PC-3 (cell line): ENCODE measurements around the gene TMC5. TPM values are rescaled to one million over a fixed set of nuclear protein-coding genes. Genes with fewer than 3 reads are reported as not detected.

ENCODE experiments used
- ATAC-seq: fragments of 200-7000 bp; cut with Tn5 transposase; 2 replicates; pipeline ENCODE4 v1.9.1; 2020; ENCODE audit warnings: mild to moderate bottlenecking, moderate library complexity
- BruUV-seq: library from RNA; stranded (reverse); fragments of 400-500 nt; replicated peaks from 2 replicates; lab custom pipeline; 2021; lab: Mats Ljungman, UMichigan
- CTCF ChIA-PET: fragments of 300-600 bp; sonication (Branson Sonifier 250); formaldehyde crosslinking; loops from one replicate; lab custom pipeline; 2022; ENCODE audit warnings: antibody characterized with exemption; lab: Charles Lee
- POLR2A ChIA-PET: fragments of 300-600 bp; sonication (Branson Sonifier 250); formaldehyde crosslinking; loops from one replicate; lab custom pipeline; 2022; ENCODE audit warnings: antibody characterized with exemption; ENCODE audit not compliant: unreplicated experiment; lab: Charles Lee
- DNase-seq: peaks from one replicate; pipeline ENCODE4 v3.0.0-alpha.2; 2015
- H2AFZ ChIP-seq: fragments of 300-600 bp; sonication (generic); 2 replicates; pipeline ENCODE4 v1.6.0; 2016; ENCODE audit warnings: antibody characterized with exemption, low read length
- H3F3A ChIP-seq: fragments of 300-600 bp; sonication (generic); one replicate; pipeline ENCODE4 v1.6.0; 2017; ENCODE audit warnings: antibody characterized with exemption, low read length, control low read depth, mild to moderate bottlenecking; ENCODE audit not compliant: unreplicated experiment
- H3K27ac ChIP-seq: fragments of 300-600 bp; sonication (generic); 2 replicates; pipeline ENCODE4 v1.5.1; 2016; ENCODE audit warnings: mild to moderate bottlenecking, low read length
- H3K27me3 ChIP-seq: fragments of 300-600 bp; sonication (generic); 2 replicates; pipeline ENCODE4 v1.6.1; 2016; ENCODE audit warnings: low read length, mixed read lengths
- H3K36me3 ChIP-seq: fragments of 300-600 bp; sonication (generic); 2 replicates; pipeline ENCODE4 v1.6.1; 2016; ENCODE audit warnings: low read depth, mixed run types, low read length, mixed read lengths
- H3K4me1 ChIP-seq: fragments of 300-600 bp; sonication (generic); 2 replicates; pipeline ENCODE4 v1.5.1; 2016; ENCODE audit warnings: low read length; ENCODE audit not compliant: insufficient read depth
- H3K4me2 ChIP-seq: fragments of 300-600 bp; sonication (generic); 2 replicates; pipeline ENCODE4 v1.6.0; 2016; ENCODE audit warnings: low read length
- H3K4me3 ChIP-seq: fragments of 300-600 bp; sonication (generic); 2 replicates; pipeline ENCODE4 v1.5.1; 2016; ENCODE audit warnings: mild to moderate bottlenecking, low read length, mixed read lengths
- H3K79me2 ChIP-seq: fragments of 300-600 bp; sonication (generic); 2 replicates; pipeline ENCODE4 v1.6.1; 2017; ENCODE audit warnings: low read length, mixed read lengths
- H3K9ac ChIP-seq: fragments of 300-600 bp; sonication (generic); 2 replicates; pipeline ENCODE4 v1.6.0; 2016; ENCODE audit warnings: mild to moderate bottlenecking, low read length
- H3K9me2 ChIP-seq: fragments of 300-600 bp; sonication (generic); replicated peaks from 2 replicates; pipeline ENCODE4 v1.6.1; 2016; ENCODE audit warnings: mixed run types, low read length, mixed read lengths
- H3K9me3 ChIP-seq: fragments of 300-600 bp; sonication (generic); 2 replicates; pipeline ENCODE4 v1.6.1; 2016; ENCODE audit warnings: low read length, mixed read lengths
- H4K20me1 ChIP-seq: fragments of 300-600 bp; sonication (generic); 2 replicates; pipeline ENCODE4 v1.6.1; 2016; ENCODE audit warnings: low read length, mixed read lengths
- CTCF ChIP-seq: fragments of 300-600 bp; sonication (generic); conservative IDR thresholded peaks from 2 replicates; pipeline ENCODE4 v1.5.1; 2017; ENCODE audit warnings: antibody characterized with exemption, low read depth, mild to moderate bottlenecking, low read length
- EZH2 ChIP-seq: fragments of 300-600 bp; sonication (generic); IDR thresholded peaks from one replicate; pipeline ENCODE4 v1.6.1; 2017; ENCODE audit warnings: antibody characterized with exemption, mild to moderate bottlenecking, low read length; ENCODE audit not compliant: unreplicated experiment
- EZH2phosphoT487 ChIP-seq: fragments of 300-600 bp; sonication (generic); IDR thresholded peaks from 2 replicates; pipeline ENCODE4 v1.6.1; 2018; ENCODE audit warnings: mild to moderate bottlenecking, antibody characterized with exemption, low read length, borderline replicate concordance
- intact Hi-C: fragments of 100-400 bp; cut with micrococcal nuclease; formaldehyde crosslinking; loops from 2 replicates; pipeline ENCODE4 v1.9.0; 2023
- total RNA-seq: library from RNA; depleted of rRNA; stranded (reverse); fragments of >200 nt; gene quantifications from 2 replicates; pipeline ENCODE4 v1.2.3, GENCODE V29; 2014

Gene TMC5
- total RNA-seq, 1 experiment from 2014 or later, result 7.4 TPM

GRCh38 chr16:19415918-19416317, 1.8 kb upstream of the TMC5 start:
- Histone ChIP-seq H3K36me3 (0 out of 2 replicates have a peak, but pooled peaks cover 4% of the 10 kb centered on the region), H3K4me3 (no peak overlapping the region), H2AFZ (no peak overlapping the region), H3K27ac (no peak overlapping the region), H3K79me2 (peaks cover 19% of the 10 kb centered on the region), H3K27me3 (no peaks in the 10 kb centered on the region), H3K9me3 (no peaks in the 10 kb centered on the region), H3K4me2 (no peak overlapping the region), H3K4me1 (peaks cover 21% of the 10 kb centered on the region), H3F3A (no peaks in the 10 kb centered on the region), H3K9me2 (no peaks in the 10 kb centered on the region), H4K20me1 (no peaks in the 10 kb centered on the region), H3K9ac (no peak overlapping the region)
- intact Hi-C loops, result no loop called here
- TF ChIP-seq EZH2phosphoT487 (no peak), EZH2 (no peak), CTCF (no peak)
- POLR2A ChIA-PET, result no interaction called here
- DNase-seq, result no peak
- BruUV-seq, result no TSS peak
- CTCF ChIA-PET, result interaction anchor here (0.6 kb wide), 1 partner anchor 469 kb away, joined by 3 read pairs; the partner anchor contains the start of gene GPRC5B
- ATAC-seq, result no peak

GRCh38 chr16:19418200-19418599, 517 bp downstream of the TMC5 start:
- Histone ChIP-seq H3K9ac (no peak overlapping the region), H3K27me3 (no peaks in the 10 kb centered on the region), H3K9me3 (no peaks in the 10 kb centered on the region), H3K4me3 (no peak overlapping the region), H3K9me2 (no peaks in the 10 kb centered on the region), H3K27ac (no peak overlapping the region), H3K79me2 (peaks cover 11% of the 10 kb centered on the region), H3F3A (no peaks in the 10 kb centered on the region), H3K4me2 (no peak overlapping the region), H3K4me1 (peaks cover 15% of the 10 kb centered on the region), H4K20me1 (no peaks in the 10 kb centered on the region), H3K36me3 (0 out of 2 replicates have a peak, but pooled peaks cover 6% of the 10 kb centered on the region), H2AFZ (no peak overlapping the region)
- no peak for DNase-seq
- intact Hi-C loops, result no loop called here
- ChIA-PET CTCF (no interaction called here), POLR2A (no interaction called here)
- TF ChIP-seq EZH2 (no peak), CTCF (no peak)
- no peak for ATAC-seq
- no TSS peak for BruUV-seq

- Histone ChIP-seq H2AFZ (no peak overlapping the region), H3K79me2 (peaks cover 7% of the 10 kb centered on the region), H3K4me2 (no peak overlapping the region), H3K27me3 (no peaks in the 10 kb centered on the region), H3K4me3 (no peak overlapping the region), H3F3A (no peaks in the 10 kb centered on the region), H3K9ac (no peak overlapping the region), H3K27ac (peak overlapping the region; percentile 87), H3K36me3 (0 out of 2 replicates have a peak, but pooled peaks cover 6% of the 10 kb centered on the region), H3K4me1 (peaks cover 22% of the 10 kb centered on the region), H3K9me2 (no peaks in the 10 kb centered on the region), H3K9me3 (no peaks in the 10 kb centered on the region), H4K20me1 (no peaks in the 10 kb centered on the region)
- DNase-seq (peak; percentile 98), ATAC-seq (peak; percentile 91)
- no TSS peak for BruUV-seq
- intact Hi-C loops, result no loop called here
- TF ChIP-seq EZH2 (no peak), EZH2phosphoT487 (no peak), CTCF (no peak)
- ChIA-PET POLR2A (interaction anchor here (0.7 to 0.9 kb wide), 2 partner anchors 30 to 150 kb away, joined by 3 to 11 read pairs; no protein-coding TSS in a partner anchor), CTCF (interaction anchor here (1.0 kb wide), 1 partner anchor 136 kb away, joined by 14 read pairs; the partner anchor contains the start of gene VPS35L)
Measured at GRCh38 chr16:19419698-19420075, 2.0 kb downstream of the TMC5 start.
